NCI-H69 (cell line): ENCODE data around the gene MAGOHB.
A peak's percentile ranks its signal among the peaks of the same experiment; 100 is the strongest.
"Not testable (repeated sequence)": the region's sequence is repeated elsewhere in the genome, so short reads cannot be mapped to it uniquely, and the experiment has no call there.

Experiments
- DNase-seq: peaks from one replicate; lab custom pipeline; 2025; lab: John Stamatoyannopoulos, UW

The MAGOHB gene

DNA sequence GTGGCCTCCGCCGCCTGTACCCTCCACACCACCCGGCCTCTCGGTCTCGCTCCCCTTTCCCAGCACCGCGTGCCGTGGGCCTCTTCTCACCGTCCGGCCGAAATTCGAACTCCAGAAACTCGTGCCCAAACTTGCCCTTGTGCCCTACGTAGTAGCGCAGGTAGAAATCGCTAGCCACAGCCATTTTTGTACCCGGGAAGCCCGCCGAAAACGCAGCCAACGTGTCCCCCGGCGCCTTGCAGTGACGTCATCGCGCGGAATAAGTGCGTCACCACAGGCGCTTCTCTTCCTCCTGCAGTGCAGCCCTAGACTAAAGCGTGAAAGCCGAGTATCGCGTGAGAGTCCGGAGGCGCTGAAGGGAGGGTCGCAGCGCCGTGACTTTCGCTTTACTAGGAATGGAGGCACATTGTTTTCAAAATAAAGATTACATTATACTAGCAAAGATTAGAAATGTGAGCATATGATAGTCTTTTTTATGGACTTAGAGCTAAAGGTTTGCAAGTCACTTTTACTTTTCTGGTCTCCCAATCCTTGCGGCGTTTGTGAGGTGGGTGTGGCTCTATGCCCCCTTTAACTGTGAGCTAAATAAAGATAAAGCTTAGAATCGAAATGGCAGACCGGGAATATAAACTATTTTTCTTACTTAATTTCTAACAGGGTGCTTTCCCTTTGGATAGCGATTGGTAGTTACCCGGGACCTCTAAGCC lies at the start of gene MAGOHB:
TSS of gene MAGOHB (minus strand) at position 261 of the 707 bp plus-strand sequence. CDS start at position 184, 77 bp downstream.
- DNase-seq = peak; percentile 92

DNA sequence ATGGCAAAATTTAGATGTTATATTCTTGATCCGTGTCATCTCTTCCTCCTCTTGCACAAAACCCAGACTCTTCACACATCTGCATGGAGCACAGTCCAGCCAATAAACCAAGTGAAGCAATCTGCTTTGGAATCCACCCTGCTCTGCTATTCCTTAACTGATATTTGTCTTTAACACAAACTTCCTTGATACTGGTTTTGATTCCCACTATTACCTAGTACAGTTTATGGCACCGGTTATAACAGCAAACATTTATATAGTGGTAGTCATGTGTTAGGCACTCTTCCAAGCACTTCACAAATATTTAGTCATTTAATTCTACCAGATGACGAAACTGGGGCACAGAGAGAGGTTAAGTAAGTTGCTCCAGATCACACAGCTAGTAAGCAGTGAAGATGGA lies 47.9 kb upstream of the MAGOHB start:
- no peak for DNase-seq

DNA sequence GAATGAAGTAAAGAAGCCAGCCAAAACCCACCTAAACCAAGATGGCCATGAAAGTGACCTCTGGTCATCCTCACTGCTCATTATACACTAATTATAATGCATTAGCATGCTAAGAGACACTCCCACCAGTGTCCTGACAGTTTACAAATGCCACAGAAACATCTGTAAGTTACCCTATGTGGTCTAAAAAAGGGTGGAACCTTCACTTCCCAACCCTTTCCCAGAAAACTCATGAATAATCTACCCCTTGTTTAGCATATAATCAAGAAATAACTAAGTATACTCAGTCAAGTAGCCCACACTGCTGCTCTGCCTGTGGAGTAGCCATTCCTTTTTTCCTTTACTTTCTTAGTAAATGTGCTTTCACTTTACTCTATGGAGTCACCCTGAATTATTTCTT lies 40.6 kb upstream of the MAGOHB start:
- DNase-seq = no peak

DNA sequence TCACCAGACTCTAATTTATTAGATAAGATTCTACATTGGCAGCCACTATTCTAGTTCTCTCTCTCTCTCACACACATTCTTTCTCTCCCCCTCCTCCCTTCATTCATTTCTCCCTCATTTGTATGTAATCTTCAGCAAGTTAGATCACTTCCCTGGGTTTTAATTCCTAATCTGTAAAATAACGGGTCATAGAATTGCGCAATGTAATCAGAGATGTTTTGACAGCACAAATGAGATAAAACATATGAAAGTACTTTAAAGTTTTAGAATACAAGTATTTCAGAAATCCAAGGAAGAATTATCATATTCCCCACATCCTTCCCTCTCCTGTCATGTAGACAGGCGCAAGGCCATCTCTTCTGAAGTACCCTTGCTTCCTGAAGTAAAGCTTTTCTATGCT lies 38.8 kb upstream of the MAGOHB start:
- DNase-seq = no peak

DNA sequence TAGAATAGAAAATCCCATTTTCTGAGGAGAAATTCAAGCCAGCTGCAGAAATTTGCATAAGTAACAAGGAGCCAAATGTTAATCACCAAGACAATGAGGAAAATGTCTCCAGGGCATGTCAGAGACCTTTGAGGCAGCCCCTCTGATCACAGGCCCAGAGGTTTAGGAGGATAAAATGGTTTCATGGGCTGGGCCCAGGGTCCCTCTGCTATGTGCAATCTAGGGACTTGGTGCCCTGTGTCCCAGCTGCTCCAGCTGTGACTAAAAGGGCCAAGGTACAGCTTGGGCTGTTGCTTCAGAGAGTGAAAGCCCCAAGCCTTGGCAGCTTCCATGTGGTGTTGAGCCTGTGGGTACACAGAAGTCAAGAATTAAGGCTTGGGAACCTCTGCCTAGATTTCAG lies 33.2 kb upstream of the MAGOHB start:
- DNase-seq = not testable (repeated sequence)

DNA sequence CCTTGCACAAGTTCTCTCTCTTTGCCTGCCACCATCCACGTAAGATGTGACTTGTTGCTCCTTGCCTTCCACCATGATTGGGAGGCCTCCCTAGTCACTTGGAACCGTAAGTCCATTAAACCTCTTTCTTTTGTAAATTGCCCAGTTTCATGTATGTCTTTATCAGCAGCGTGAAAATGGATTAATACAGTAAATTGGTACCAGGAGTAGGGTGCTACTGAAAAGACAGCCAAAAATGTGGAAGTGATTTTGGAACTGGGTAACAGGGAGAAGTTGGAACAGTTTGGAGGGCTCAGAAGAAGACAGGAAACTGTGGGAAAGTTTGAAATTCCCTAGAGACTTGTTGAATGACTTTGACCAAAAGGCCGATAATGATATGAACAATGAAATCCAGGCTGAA lies 32.5 kb upstream of the MAGOHB start:
- no peak for DNase-seq

GRCh38 chr12:10641735-10642500 lies 28.5 kb upstream of the MAGOHB start:
- DNase-seq = no peak

DNA sequence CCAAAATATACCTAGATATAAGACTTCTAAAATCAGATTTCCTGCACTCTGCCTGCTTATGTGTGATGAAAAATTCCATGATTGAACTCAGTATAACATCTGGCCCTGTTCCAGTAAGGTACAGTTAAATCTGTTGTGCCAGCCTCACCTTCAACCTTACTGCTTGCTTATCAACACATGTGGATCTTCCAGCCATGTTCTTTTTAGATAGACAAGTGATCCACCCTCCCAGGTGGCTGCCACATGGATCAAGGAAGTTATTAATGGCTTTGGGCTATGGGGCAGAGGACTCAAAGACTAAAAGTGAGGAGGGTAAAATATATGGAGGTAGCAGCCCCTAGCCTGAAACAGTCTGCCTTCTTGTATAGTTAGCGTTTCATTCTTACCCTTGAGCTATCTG lies 25.3 kb upstream of the MAGOHB start:
- DNase-seq = no peak

- DNase-seq = no peak
These were observed 23.2 kb upstream of the MAGOHB start for GRCh38 chr12:10636611-10637010.

GRCh38 chr12:10636124-10636523 lies 22.7 kb upstream of the MAGOHB start:
- DNase-seq = no peak

DNA sequence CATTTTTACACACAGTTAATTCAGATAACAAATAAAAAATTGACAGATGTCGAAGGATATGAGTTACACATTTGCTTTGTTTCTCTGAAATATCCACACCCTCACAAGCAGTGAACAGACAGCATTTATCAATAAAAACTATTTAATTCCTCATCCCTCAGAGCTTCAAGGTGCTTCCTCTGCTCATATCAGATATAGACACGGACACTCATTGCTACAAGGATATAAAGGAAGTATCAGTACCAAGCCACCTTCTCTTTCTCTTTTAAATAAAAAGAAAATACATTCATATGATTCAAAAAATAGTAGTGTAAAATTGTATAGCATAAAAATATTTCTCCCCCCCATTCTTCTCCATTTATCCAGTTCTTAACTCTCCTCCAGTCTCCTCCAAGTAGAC lies 21.9 kb upstream of the MAGOHB start:
- no peak for DNase-seq

DNA sequence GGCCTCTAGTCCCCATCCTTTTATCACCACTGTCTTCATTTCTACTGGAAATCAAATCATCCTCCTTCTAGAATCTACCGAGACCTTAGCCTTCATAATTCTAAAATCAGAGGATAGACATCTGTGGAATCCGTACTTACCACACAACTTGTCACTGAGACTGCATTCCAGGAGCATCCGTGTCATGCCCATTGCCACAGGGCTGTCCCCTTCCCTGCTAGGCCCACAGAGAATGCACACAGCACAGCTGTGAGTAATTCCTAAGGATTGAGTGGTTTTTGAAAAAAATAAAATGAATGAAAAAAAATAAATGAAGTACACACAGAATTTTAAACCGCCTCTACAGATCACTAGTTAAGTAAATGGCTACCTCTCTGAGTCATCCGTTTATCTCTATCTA lies 21.0 kb upstream of the MAGOHB start:
- DNase-seq = no peak

DNA sequence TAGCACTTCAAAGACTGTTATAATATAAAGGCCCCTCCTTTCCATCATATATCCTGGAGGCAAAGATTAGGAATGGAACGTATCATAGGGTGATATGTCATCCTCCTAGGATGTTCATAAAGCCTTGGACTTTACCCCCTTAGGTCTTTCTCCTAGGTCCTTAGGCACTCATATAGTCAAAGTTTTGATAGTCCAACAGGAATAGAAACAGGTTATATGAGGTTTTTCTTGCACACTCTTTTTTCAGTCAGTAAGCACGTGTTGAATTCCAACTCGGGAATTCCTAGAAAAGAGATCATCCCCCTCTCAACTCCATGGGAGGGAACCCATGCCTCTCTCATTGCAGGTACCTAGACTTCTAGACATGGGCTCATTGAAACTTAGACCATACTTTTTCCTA lies 20.1 kb upstream of the MAGOHB start:
- no peak for DNase-seq

GRCh38 chr12:10632226-10632625 lies 18.8 kb upstream of the MAGOHB start:
- no peak for DNase-seq

DNA sequence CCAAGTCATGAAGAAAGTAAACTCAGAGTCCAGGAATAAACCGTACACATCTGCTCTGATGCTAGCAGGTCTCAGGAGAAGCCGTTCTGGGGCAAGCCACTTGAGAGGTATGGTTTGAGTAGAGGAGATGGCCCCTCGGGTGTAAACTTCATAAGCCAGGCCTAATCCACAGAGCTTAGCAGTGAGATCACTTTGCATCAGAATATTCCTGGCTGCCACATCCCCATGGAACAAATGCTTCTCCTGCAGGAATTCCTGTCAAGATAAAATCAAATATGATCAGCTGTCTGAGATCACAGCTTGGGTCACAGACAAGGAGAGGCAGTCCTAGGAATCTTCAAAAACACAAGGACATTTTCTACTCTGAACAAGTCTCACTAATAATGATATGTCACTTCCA lies 11.2 kb upstream of the MAGOHB start:
- no peak for DNase-seq

- no peak for DNase-seq
These were observed 9.7 kb upstream of the MAGOHB start for GRCh38 chr12:10623131-10623530.

DNA sequence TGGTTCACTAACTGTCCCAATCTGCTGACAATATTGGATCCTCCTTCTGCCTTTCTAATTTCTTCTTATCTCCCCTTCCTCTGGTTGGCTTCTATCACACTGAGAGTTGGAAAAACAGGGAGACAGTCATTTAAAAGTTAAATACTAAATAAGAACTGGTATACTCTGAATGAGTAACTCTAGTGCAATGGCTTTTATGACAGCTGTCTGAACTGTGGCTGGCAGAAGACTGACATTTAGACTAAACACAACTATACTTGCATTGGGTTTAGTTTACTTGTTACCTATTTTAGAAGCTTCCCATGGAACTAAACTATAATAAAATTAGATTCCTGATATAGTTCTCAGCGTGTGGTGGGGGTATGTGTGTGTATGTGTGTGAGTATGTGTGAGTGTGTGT lies 7.9 kb upstream of the MAGOHB start:
- DNase-seq = no peak

DNA sequence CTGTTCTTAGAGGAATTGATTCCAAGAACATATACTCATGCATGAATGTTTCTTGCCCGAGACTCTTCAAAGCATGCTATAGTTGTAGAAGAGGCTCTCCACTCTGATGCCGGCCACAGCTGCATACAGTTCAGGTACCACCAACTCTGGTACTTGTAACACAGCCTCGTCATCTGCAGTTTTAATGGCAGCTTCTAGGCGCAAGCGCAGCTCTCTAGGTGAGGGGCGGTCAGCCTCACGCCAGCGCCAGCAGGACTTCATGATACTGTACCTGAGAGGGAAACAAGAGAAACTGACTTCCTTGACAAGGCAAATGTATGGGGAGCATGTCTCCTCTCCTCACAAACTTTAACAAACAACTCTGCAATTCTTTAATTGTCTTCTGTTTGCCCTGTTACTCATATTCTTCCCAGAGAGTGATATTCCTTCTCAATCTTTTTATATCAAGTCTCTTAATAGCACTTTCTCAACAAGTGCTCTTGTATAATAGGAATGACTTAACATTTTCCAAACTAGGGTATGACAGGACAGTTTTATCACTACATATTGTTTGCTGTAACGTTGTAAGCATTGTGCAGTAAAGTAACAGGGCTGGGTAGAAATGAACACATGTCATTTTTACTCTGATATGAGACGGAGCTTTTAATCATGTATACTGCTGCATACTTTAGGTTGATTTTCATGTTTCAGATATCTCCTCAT lies 6.8 kb upstream of the MAGOHB start:
- no peak for DNase-seq

- DNase-seq = no peak
These were observed 5.1 kb upstream of the MAGOHB start for GRCh38 chr12:10618338-10618987.

DNA sequence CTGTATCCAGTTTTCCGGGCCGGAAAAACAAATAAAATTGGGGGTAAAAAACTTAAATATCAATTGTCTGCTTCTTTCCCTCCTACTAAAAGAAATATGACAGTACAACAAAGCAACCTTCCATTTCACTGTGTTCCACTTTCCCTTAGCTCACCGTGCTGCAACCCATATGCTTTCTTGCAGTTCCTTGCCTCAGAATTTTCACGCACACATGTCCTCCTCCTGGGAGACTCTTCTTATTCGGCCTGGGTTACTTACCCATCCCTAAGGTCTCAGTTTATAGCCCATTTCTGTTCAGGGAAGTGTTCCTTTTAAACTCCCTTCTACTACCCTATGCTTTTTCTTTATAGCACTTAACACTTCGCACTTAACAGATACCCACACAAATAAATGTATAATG lies 4.5 kb upstream of the MAGOHB start:
- no peak for DNase-seq

- no peak for DNase-seq
These were observed 2.1 kb upstream of the MAGOHB start for GRCh38 chr12:10615532-10615931.

- peak; percentile 18 for DNase-seq
These were observed 604 bp upstream of the MAGOHB start for GRCh38 chr12:10614056-10614370.

DNA sequence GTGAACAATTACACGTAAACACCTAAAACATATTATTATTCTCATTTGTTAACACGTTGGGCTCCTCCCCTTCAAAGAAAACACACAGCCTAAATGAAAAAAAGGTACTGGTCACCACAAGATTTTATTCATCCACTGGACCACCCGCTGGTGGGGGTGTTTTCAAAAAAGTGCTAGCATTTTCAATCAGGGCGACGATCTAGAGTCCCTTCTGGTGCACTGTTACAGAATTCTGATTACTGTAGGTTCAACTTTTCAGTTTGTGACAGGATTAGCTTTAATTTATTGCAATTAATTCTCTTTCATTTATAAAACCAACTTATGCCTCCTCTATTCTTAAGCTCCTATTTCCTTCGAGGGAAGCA lies 443 bp downstream of the MAGOHB start:
- peak; percentile 34 for DNase-seq
